Gastrocnemius medialis (tissue), 4 donors: ENCODE measurements around the gene CACNA1C.

Experiments
- POLR2A ChIP-seq, 2 donors: fragments of 450-650 bp; IDR thresholded peaks; one replicate each; pipeline ENCODE4 v1.6.1; 2017; ENCODE audit warnings: antibody characterized with exemption in 2 of 2, mild to moderate bottlenecking in 2 of 2, moderate library complexity in 2 of 2
- TF ChIP-seq, protein P1 (sequence below), 5 experiments: fragments of 450-650 bp in 3 of 5; fragments of 200-600 bp in 2 of 5; sonication (generic) in 2 of 5; IDR thresholded peaks in 4 of 5; conservative IDR thresholded peaks in 1 of 5; 1 replicate in 4 of 5; 2 replicates in 1 of 5; pipeline ENCODE4 v1.5.1; 2016 to 2019; ENCODE audit warnings: antibody characterized with exemption in 5 of 5, mild to moderate bottlenecking in 3 of 5, moderate library complexity in 3 of 5

- TF ChIP-seq, protein P1, sequence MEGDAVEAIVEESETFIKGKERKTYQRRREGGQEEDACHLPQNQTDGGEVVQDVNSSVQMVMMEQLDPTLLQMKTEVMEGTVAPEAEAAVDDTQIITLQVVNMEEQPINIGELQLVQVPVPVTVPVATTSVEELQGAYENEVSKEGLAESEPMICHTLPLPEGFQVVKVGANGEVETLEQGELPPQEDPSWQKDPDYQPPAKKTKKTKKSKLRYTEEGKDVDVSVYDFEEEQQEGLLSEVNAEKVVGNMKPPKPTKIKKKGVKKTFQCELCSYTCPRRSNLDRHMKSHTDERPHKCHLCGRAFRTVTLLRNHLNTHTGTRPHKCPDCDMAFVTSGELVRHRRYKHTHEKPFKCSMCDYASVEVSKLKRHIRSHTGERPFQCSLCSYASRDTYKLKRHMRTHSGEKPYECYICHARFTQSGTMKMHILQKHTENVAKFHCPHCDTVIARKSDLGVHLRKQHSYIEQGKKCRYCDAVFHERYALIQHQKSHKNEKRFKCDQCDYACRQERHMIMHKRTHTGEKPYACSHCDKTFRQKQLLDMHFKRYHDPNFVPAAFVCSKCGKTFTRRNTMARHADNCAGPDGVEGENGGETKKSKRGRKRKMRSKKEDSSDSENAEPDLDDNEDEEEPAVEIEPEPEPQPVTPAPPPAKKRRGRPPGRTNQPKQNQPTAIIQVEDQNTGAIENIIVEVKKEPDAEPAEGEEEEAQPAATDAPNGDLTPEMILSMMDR (IDR thresholded peaks at IDR 0.05 in 4 of 5, conservative IDR thresholded peaks at IDR 0.05 in 1 of 5) = no peak
- no peak for TF ChIP-seq POLR2A (IDR thresholded peaks at IDR 0.05)
Observed at GRCh38 chr12:2226641-2227040, 173.9 kb downstream of the CACNA1C start.
